Measurements from ENCODE around the gene ZNF550.

- no peak for TF ChIP-seq CTCF (conservative IDR thresholded peaks at IDR 0.05; ENCODE audit: low read depth, low read length)
- no peak for TF ChIP-seq EZH2 (IDR thresholded peaks at IDR 0.05; ENCODE audit: low read length, unreplicated experiment)
- no peak for TF ChIP-seq EZH2phosphoT487 (IDR thresholded peaks at IDR 0.05; ENCODE audit: borderline replicate concordance, low read length)
Observed at GRCh38 chr19:57606931-57607330, 47.3 kb upstream of the ZNF550 start.
